NB4 (cell line): ENCODE measurements around the gene GSK3B.

Source experiments
- MAX ChIP-seq: IDR thresholded peaks from 2 replicates; pipeline ENCODE4 v1.6.1; 2011; ENCODE audit warnings: low read depth, low read length
- POLR2A ChIP-seq: IDR thresholded peaks from 2 replicates; pipeline ENCODE4 v1.6.1; 2011; ENCODE audit warnings: mild to moderate bottlenecking; ENCODE audit not compliant: insufficient read length; ENCODE audit errors: extremely low read depth
- TF ChIP-seq, protein P1 (sequence below): IDR thresholded peaks from one replicate; pipeline ENCODE4 v1.5.1; 2012; ENCODE audit warnings: low read depth, low read length

DNA sequence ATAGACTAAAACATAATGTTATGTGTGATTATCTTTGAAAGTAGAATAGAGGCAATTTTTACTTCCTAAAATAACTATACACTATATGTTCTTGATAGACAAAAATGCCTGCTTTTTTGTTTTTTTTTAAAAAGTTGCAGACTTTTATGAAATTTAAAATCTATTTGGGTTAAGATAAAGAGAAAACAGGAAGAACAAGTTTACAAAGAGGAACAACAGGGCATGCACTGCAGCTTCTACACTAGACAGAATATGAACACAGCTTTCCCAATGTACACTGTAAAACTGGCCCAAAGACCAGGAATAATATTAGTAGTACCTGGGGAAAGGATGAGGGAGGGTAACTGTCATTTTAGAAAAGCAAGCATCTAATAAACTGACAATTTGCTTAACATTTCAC, 258.7 kb downstream of the GSK3B start:
- TF ChIP-seq, protein P1, sequence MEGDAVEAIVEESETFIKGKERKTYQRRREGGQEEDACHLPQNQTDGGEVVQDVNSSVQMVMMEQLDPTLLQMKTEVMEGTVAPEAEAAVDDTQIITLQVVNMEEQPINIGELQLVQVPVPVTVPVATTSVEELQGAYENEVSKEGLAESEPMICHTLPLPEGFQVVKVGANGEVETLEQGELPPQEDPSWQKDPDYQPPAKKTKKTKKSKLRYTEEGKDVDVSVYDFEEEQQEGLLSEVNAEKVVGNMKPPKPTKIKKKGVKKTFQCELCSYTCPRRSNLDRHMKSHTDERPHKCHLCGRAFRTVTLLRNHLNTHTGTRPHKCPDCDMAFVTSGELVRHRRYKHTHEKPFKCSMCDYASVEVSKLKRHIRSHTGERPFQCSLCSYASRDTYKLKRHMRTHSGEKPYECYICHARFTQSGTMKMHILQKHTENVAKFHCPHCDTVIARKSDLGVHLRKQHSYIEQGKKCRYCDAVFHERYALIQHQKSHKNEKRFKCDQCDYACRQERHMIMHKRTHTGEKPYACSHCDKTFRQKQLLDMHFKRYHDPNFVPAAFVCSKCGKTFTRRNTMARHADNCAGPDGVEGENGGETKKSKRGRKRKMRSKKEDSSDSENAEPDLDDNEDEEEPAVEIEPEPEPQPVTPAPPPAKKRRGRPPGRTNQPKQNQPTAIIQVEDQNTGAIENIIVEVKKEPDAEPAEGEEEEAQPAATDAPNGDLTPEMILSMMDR, result no peak
- TF ChIP-seq POLR2A (no peak), MAX (no peak)
